ENCODE results near the gene NFKB1. TPM values are rescaled to one million over a fixed set of nuclear protein-coding genes. Genes with fewer than 3 reads are reported as not detected.
"Not testable (repeated sequence)": the region's sequence is repeated elsewhere in the genome, so short reads cannot be mapped to it uniquely, and the experiment has no call there.

NFKB1 gene
- total RNA-seq, 3 donors from 2014 or later: 315 to 381 (median 331) TPM

DNA sequence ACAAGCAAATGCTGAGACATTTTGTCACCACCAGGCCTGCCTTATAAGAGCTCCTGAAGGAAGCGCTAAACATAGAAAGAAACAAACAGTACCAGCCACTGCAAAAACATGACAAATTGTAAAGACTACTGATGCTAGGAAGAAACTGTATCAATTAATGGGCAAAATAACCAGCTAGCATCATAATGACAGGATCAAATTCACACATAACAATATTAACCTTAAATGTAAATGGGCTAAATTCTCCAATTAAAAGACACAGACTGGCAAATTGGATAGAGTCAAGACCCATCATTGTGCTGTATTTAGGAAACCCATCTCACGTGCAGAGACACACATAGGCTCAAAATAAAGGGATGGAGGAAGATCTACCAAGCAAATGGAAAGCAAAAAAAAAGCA is 21.3 kb upstream of the NFKB1 start:
- peaks cover 23% of the 10 kb centered on the region for H3K9me3 Mint-ChIP-seq
- not testable (repeated sequence) for ATAC-seq; DNase-seq; H3K4me3 Mint-ChIP-seq; H3K4me1 Mint-ChIP-seq (ENCODE audit: low read depth); H3K36me3 Mint-ChIP-seq (ENCODE audit: insufficient read depth); H3K27me3 Mint-ChIP-seq (ENCODE audit: low read depth)

- Mint-ChIP-seq H3K4me3 (no peak overlapping the region), H3K27me3 (ENCODE audit: low read depth) (no peaks in the 10 kb centered on the region)
- no peak for ATAC-seq
Measured at GRCh38 chr4:102483120-102483519, 18.0 kb upstream of the NFKB1 start.

GRCh38 chr4:102483990-102484692 is 17.0 kb upstream of the NFKB1 start:
- H3K27me3 Mint-ChIP-seq (ENCODE audit: low read depth); H3K4me1 Mint-ChIP-seq (ENCODE audit: low read depth); ATAC-seq; H3K36me3 Mint-ChIP-seq (ENCODE audit: insufficient read depth); DNase-seq; H3K4me3 Mint-ChIP-seq; H3K9me3 Mint-ChIP-seq: not testable (repeated sequence)

More at GRCh38 chr4:102483120-102483519, 18.0 kb upstream of the NFKB1 start:
- peaks cover 10% of the 10 kb centered on the region for H3K9me3 Mint-ChIP-seq
- no peaks in the 10 kb centered on the region for H3K4me1 Mint-ChIP-seq (ENCODE audit: low read depth)
- no peak for DNase-seq
- peaks cover 6% of the 10 kb centered on the region for H3K36me3 Mint-ChIP-seq (ENCODE audit: insufficient read depth)

- Mint-ChIP-seq H3K4me1 (ENCODE audit: low read depth) (peaks cover 16% of the 10 kb centered on the region), H3K27me3 (ENCODE audit: low read depth) (no peaks in the 10 kb centered on the region), H3K9me3 (peaks cover 4% of the 10 kb centered on the region), H3K36me3 (ENCODE audit: insufficient read depth) (no peaks in the 10 kb centered on the region), H3K4me3 (no peak overlapping the region)
- ATAC-seq: no peak
- no peak for DNase-seq
Measured at GRCh38 chr4:102492531-102493241, 8.5 kb upstream of the NFKB1 start.

DNA sequence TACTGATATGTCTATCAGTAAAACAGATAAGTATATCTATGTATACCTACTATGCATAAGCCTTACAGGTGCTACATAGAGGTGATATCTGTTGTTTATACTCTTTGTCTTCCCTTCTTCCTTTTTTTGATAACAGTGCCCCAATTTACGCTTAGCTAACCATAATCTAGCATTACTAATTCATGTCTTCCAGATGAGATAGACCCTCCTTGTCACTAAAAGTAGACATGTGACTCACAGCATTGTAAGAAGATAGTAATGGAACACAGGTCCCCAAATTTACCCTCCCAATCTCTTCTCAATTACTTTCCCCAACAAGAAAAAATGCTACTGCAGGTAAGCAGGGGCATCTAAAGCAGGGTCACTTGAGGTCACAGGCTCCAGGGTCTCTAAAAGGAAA is 7.9 kb upstream of the NFKB1 start:
- Mint-ChIP-seq H3K36me3 (ENCODE audit: insufficient read depth) (no peaks in the 10 kb centered on the region), H3K27me3 (ENCODE audit: low read depth) (no peaks in the 10 kb centered on the region), H3K4me1 (ENCODE audit: low read depth) (peaks cover 16% of the 10 kb centered on the region), H3K9me3 (no peaks in the 10 kb centered on the region), H3K4me3 (no peak overlapping the region)
- peak; percentile 54 to 63 for ATAC-seq
- DNase-seq: no peak

DNA sequence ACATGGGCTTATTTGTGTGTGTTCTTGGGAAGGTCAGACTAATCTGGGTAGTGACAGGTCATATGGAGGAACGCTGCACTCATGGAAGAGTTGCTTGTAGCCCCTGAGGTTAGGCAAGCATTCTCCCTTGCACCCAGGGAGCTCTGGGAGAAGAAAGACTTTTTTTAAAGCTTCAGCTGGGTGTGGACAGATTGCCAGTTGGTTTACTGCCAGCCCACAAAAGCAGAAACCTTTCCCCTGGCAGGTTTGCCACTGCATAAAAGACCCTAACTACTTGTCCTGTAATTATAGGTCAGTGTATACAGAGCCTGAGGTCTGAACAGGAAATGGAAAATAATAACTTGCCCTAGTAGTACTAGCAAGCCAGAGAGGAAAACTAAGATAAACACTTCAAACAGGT is 7.4 kb upstream of the NFKB1 start:
- H3K36me3 Mint-ChIP-seq (ENCODE audit: insufficient read depth): no peaks in the 10 kb centered on the region
- H3K9me3 Mint-ChIP-seq: no peaks in the 10 kb centered on the region
- ATAC-seq: no peak
- no peak for DNase-seq
- no peak overlapping the region for H3K4me3 Mint-ChIP-seq
- H3K4me1 Mint-ChIP-seq (ENCODE audit: low read depth): peaks cover 17% of the 10 kb centered on the region
- H3K27me3 Mint-ChIP-seq (ENCODE audit: low read depth): no peaks in the 10 kb centered on the region

DNA sequence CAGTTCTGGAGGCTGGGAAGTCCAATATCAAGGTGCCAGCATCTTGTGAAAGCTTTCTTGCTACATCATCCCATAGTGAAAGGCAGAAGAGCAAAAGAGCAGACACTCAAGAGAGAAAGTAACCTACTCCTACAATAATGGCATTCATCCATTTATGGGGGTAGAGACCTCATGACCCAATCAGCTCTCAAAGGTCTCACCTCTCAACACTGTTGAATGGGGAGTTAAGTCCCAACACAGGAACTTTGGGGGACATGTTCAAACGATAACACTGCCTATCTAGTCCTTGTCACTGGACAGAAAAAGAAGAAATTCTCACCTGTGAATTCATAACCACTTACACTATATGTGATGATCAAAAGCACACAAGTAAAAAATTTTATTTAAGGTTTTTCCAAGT is 6.6 kb upstream of the NFKB1 start:
- DNase-seq (no peak), ATAC-seq (no peak)
- no peak overlapping the region for H3K4me3 Mint-ChIP-seq
- H3K4me1 Mint-ChIP-seq (ENCODE audit: low read depth): peaks cover 19% of the 10 kb centered on the region
- H3K9me3 Mint-ChIP-seq: no peaks in the 10 kb centered on the region
- H3K27me3 Mint-ChIP-seq (ENCODE audit: low read depth): no peaks in the 10 kb centered on the region
- H3K36me3 Mint-ChIP-seq (ENCODE audit: insufficient read depth): no peaks in the 10 kb centered on the region

GRCh38 chr4:102497986-102498385 is 3.2 kb upstream of the NFKB1 start:
- DNase-seq (no peak), ATAC-seq (no peak)
- Mint-ChIP-seq H3K4me1 (ENCODE audit: low read depth) (peaks cover 25% of the 10 kb centered on the region), H3K4me3 (no peak overlapping the region), H3K36me3 (ENCODE audit: insufficient read depth) (peaks cover 6% of the 10 kb centered on the region), H3K9me3 (no peaks in the 10 kb centered on the region), H3K27me3 (ENCODE audit: low read depth) (no peaks in the 10 kb centered on the region)

DNA sequence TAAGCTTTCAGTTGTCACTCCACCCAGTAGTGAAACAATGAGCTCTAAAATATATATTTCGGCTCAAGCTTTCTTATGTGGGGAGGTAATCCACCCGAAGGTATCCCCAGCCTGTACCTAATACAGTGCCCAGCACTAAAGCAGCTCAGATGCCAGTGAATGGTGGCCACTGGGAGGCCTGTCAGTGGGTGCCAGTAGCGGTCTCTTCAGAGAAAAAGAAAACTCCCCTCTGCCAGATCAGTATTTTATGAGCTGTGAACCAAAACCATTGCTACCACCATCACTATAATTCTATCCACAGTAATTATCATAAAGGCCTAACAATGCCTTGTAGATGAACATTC is 835 bp upstream of the NFKB1 start:
- peaks cover 24% of the 10 kb centered on the region for H3K36me3 Mint-ChIP-seq (ENCODE audit: insufficient read depth)
- peaks cover 25% of the 10 kb centered on the region for H3K4me1 Mint-ChIP-seq (ENCODE audit: low read depth)
- no peaks in the 10 kb centered on the region for H3K27me3 Mint-ChIP-seq (ENCODE audit: low read depth)
- DNase-seq (no peak), ATAC-seq (peak; percentile 25 to 28)
- H3K4me3 Mint-ChIP-seq: peak overlapping the region; percentile 77
- H3K9me3 Mint-ChIP-seq: no peaks in the 10 kb centered on the region

DNA sequence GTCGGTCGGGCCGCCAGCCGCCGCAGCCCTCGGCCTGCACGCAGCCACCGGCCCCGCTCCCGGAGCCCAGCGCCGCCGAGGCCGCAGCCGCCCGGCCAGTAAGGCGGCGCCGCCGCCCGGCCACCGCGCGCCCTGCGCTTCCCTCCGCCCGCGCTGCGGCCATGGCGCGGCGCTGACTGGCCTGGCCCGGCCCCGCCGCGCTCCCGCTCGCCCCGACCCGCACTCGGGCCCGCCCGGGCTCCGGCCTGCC is 213 bp downstream of the NFKB1 start:
- Mint-ChIP-seq H3K4me3 (peak overlapping the region; percentile 80), H3K27me3 (ENCODE audit: low read depth) (no peaks in the 10 kb centered on the region), H3K4me1 (ENCODE audit: low read depth) (peaks cover 28% of the 10 kb centered on the region), H3K9me3 (no peaks in the 10 kb centered on the region), H3K36me3 (ENCODE audit: insufficient read depth) (peaks cover 24% of the 10 kb centered on the region)
- DNase-seq (no peak), ATAC-seq (peak in 1 of 2 donors; percentile 32)

GRCh38 chr4:102502543-102502818 is 1.3 kb downstream of the NFKB1 start:
- Mint-ChIP-seq H3K4me1 (ENCODE audit: low read depth) (peaks cover 34% of the 10 kb centered on the region), H3K4me3 (peak overlapping the region; percentile 94), H3K36me3 (ENCODE audit: insufficient read depth) (peaks cover 24% of the 10 kb centered on the region), H3K27me3 (ENCODE audit: low read depth) (no peaks in the 10 kb centered on the region), H3K9me3 (no peaks in the 10 kb centered on the region)
- no peak for DNase-seq
- no peak for ATAC-seq

DNA sequence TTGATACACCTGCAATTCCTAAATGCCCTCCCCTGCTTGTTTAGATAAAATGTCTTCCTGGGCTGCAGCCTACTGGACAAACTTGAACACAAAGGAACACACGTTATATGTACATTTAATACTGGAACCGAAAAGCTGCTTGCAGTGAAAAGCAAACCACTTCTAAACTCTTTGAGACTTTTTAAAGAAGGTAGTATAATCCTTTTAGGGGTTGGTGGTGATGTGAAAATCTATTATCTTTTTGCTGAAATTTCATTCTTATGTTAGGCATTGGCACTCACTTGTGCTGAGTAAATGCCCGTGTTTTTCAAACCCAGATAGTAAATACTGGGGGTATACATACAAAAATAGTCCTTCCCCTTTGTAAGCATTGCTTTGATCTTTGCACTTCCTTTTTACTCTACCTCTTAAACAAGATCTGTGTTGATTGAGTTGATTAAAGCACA is 2.2 kb downstream of the NFKB1 start:
- ATAC-seq (no peak), DNase-seq (no peak)
- H3K4me3 Mint-ChIP-seq: peak overlapping the region; percentile 94
- peaks cover 24% of the 10 kb centered on the region for H3K36me3 Mint-ChIP-seq (ENCODE audit: insufficient read depth)
- peaks cover 41% of the 10 kb centered on the region for H3K4me1 Mint-ChIP-seq (ENCODE audit: low read depth)
- no peaks in the 10 kb centered on the region for H3K27me3 Mint-ChIP-seq (ENCODE audit: low read depth)
- H3K9me3 Mint-ChIP-seq: no peaks in the 10 kb centered on the region

GRCh38 chr4:102503831-102504786 is 3.0 kb downstream of the NFKB1 start:
- ATAC-seq (no peak), DNase-seq (no peak)
- peaks cover 27% of the 10 kb centered on the region for H3K36me3 Mint-ChIP-seq (ENCODE audit: insufficient read depth)
- peak overlapping the region; percentile 94 for H3K4me3 Mint-ChIP-seq
- H3K27me3 Mint-ChIP-seq (ENCODE audit: low read depth): no peaks in the 10 kb centered on the region
- H3K4me1 Mint-ChIP-seq (ENCODE audit: low read depth): peaks cover 45% of the 10 kb centered on the region
- no peaks in the 10 kb centered on the region for H3K9me3 Mint-ChIP-seq

GRCh38 chr4:102504941-102505340 is 3.8 kb downstream of the NFKB1 start:
- H3K9me3 Mint-ChIP-seq: no peaks in the 10 kb centered on the region
- peaks cover 35% of the 10 kb centered on the region for H3K36me3 Mint-ChIP-seq (ENCODE audit: insufficient read depth)
- H3K27me3 Mint-ChIP-seq (ENCODE audit: low read depth): no peaks in the 10 kb centered on the region
- ATAC-seq: no peak
- DNase-seq: no peak
- peaks cover 54% of the 10 kb centered on the region for H3K4me1 Mint-ChIP-seq (ENCODE audit: low read depth)
- peak overlapping the region; percentile 94 for H3K4me3 Mint-ChIP-seq

DNA sequence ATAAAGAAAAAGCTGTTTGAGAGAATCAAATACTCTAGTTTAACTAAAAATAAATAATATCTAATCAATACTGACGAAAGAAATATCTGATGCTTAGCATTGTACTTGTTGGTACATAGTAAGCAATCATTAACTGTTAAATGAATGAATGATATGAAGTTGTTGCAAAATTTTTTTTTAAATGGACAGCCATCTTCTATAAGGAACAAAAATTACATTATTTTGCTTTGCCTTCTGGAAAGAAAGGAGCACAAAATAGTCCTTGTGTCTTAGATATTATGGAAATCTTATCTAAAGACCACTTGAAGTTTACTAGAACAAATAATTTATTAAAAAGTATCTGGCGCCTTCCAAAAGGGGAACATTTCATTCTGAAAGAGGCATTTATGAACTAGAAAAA is 4.5 kb downstream of the NFKB1 start:
- DNase-seq (no peak), ATAC-seq (no peak)
- no peaks in the 10 kb centered on the region for H3K27me3 Mint-ChIP-seq (ENCODE audit: low read depth)
- no peaks in the 10 kb centered on the region for H3K9me3 Mint-ChIP-seq
- peaks cover 41% of the 10 kb centered on the region for H3K36me3 Mint-ChIP-seq (ENCODE audit: insufficient read depth)
- peak overlapping the region; percentile 49 for H3K4me3 Mint-ChIP-seq
- H3K4me1 Mint-ChIP-seq (ENCODE audit: low read depth): peaks cover 56% of the 10 kb centered on the region

Data from activated T-cell treated with anti-CD3 and anti-CD28 coated beads, Interleukin-2, amount 50 U/mL, for 4 hours (primary cell).